NT2/D1 (cell line): Measurements from ENCODE around the gene SPIRE1.

Experiments used
- SUZ12 ChIP-seq: IDR thresholded peaks from 2 replicates; pipeline ENCODE4 v1.6.1; 2011; ENCODE audit not compliant: insufficient read length, insufficient read depth; ENCODE audit errors: extremely low read depth
- YY1 ChIP-seq: IDR thresholded peaks from 2 replicates; pipeline ENCODE4 v1.6.1; 2011; ENCODE audit not compliant: insufficient read length, insufficient read depth
- ZNF274 ChIP-seq: IDR thresholded peaks from 2 replicates; pipeline ENCODE4 v1.6.1; 2011; ENCODE audit warnings: mild to moderate bottlenecking, low read depth, low read length

GRCh38 chr18:12422936-12423335 is 235.0 kb downstream of the SPIRE1 start:
- TF ChIP-seq ZNF274 (no peak), SUZ12 (no peak), YY1 (no peak)
